ENCODE measurements around the gene INVS.
"Not testable (repeated sequence)": the region's sequence is repeated elsewhere in the genome, so short reads cannot be mapped to it uniquely, and the experiment has no call there.

INVS gene

DNA sequence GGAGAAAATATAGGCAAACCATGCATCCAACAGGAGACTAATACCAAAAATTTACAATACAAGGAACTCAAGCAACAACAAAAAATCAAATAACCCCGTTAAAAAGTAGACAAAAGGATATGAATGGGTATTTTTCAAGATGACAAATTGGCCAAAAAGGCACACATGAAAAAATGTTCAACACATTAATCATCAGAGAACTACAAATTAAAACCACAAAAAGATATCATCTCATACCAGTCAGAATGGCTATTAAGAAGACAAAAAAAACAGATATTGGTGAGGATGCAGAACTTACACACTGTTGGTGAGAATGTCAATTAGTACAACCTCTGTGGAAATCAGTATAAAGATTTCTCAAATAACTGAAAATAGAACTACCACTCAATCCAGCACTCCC lies 218.7 kb downstream of the INVS start:
- H3K9me3 ChIP-seq (ENCODE audit: control insufficient read depth, low read length): no peaks in the 10 kb centered on the region
- TF ChIP-seq, protein P1, sequence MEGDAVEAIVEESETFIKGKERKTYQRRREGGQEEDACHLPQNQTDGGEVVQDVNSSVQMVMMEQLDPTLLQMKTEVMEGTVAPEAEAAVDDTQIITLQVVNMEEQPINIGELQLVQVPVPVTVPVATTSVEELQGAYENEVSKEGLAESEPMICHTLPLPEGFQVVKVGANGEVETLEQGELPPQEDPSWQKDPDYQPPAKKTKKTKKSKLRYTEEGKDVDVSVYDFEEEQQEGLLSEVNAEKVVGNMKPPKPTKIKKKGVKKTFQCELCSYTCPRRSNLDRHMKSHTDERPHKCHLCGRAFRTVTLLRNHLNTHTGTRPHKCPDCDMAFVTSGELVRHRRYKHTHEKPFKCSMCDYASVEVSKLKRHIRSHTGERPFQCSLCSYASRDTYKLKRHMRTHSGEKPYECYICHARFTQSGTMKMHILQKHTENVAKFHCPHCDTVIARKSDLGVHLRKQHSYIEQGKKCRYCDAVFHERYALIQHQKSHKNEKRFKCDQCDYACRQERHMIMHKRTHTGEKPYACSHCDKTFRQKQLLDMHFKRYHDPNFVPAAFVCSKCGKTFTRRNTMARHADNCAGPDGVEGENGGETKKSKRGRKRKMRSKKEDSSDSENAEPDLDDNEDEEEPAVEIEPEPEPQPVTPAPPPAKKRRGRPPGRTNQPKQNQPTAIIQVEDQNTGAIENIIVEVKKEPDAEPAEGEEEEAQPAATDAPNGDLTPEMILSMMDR (IDR thresholded peaks at IDR 0.05): no peak
- no peak overlapping the region for H3K4me3 ChIP-seq (ENCODE audit: low read depth, low read length)
- H2AFZ ChIP-seq: no peak overlapping the region
- no peaks in the 10 kb centered on the region for H3K4me1 ChIP-seq
- H3K9ac ChIP-seq: no peak overlapping the region
- H3K27me3 ChIP-seq (ENCODE audit: control insufficient read depth, insufficient read depth, low read length): no peaks in the 10 kb centered on the region
- H3K79me2 ChIP-seq: no peaks in the 10 kb centered on the region
- no peak overlapping the region for H3K4me2 ChIP-seq (ENCODE audit: low read length)
- H3K36me3 ChIP-seq (ENCODE audit: control insufficient read depth, insufficient read depth, low read length): no peaks in the 10 kb centered on the region
- H3K27ac ChIP-seq: no peak overlapping the region

DNA sequence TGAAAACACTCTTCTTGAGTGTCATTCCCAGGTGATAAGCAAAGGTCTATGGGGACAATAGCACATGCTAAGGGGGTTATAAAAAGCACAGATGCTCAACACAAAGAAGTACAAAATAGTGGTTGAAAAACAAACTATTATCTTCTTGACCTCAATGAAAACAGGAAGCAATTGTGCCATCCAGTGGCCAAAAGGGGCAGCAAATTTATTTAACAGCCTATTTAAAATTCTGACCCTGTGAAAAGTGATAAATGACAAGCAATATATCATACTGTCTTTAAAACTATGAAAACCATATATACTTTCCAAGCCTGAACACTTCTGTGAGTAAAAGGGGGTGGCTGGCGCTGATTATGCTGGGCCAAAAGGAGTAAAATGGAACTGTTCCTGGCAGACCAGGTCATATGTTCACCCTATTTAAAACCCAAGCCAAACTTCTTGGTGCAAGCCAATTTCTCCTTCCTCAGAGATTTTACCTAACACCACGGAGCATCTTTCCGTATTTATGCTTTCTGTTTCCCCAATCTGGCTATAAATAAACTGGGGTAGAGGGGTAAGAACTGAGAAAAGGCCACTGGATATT lies 224.0 kb downstream of the INVS start:
- no peaks in the 10 kb centered on the region for H3K79me2 ChIP-seq
- H3K4me1 ChIP-seq: no peaks in the 10 kb centered on the region
- no peaks in the 10 kb centered on the region for H3K9me3 ChIP-seq (ENCODE audit: control insufficient read depth, low read length)
- no peak overlapping the region for H3K4me3 ChIP-seq (ENCODE audit: low read depth, low read length)
- no peaks in the 10 kb centered on the region for H3K27me3 ChIP-seq (ENCODE audit: control insufficient read depth, insufficient read depth, low read length)
- TF ChIP-seq, protein P1 (IDR thresholded peaks at IDR 0.05): peak; percentile 52
- no peak overlapping the region for H3K27ac ChIP-seq
- H3K36me3 ChIP-seq (ENCODE audit: control insufficient read depth, insufficient read depth, low read length): no peaks in the 10 kb centered on the region
- H3K4me2 ChIP-seq (ENCODE audit: low read length): no peak overlapping the region
- H3K9ac ChIP-seq: no peak overlapping the region
- H2AFZ ChIP-seq: no peak overlapping the region

DNA sequence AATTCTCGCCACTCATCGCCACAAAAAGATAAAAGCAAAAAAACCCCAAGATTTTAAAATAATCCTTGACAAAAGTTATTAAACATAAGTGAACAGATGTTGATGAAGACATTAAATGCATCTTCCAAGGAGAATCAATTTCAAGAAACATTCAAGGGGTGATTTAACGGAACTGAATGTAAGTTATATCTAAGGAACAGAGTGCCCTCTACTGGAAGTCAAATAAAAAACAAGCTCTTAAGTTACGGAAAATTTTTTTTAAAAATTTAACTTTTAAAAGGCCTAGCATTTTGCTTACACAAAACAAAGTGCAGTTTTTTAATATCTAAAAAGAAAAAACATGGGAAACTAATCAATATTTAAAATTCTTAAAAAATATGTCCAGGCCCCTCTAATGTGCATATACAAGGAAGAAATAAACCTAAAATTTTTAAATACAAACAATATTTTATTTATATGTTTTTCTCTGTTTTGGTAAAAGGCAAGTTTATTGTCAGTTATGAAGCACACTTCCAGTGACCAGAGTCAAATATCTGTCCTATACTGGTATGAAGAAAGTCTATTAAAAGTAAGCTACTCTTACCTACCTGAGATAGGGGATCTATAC lies 225.7 kb downstream of the INVS start:
- Histone ChIP-seq H3K27ac (no peak overlapping the region), H3K27me3 (ENCODE audit: control insufficient read depth, insufficient read depth, low read length) (no peaks in the 10 kb centered on the region), H3K9ac (no peak overlapping the region), H2AFZ (no peak overlapping the region), H3K4me1 (no peaks in the 10 kb centered on the region), H3K79me2 (no peaks in the 10 kb centered on the region), H3K4me2 (ENCODE audit: low read length) (no peak overlapping the region), H3K9me3 (ENCODE audit: control insufficient read depth, low read length) (no peaks in the 10 kb centered on the region), H3K4me3 (ENCODE audit: low read depth, low read length) (no peak overlapping the region), H3K36me3 (ENCODE audit: control insufficient read depth, insufficient read depth, low read length) (no peaks in the 10 kb centered on the region)
- TF ChIP-seq, protein P1 (IDR thresholded peaks at IDR 0.05): peak; percentile 41

GRCh38 chr9:100338736-100339135 lies 239.7 kb downstream of the INVS start:
- H3K36me3 ChIP-seq (ENCODE audit: control insufficient read depth, insufficient read depth, low read length); H3K27me3 ChIP-seq (ENCODE audit: control insufficient read depth, insufficient read depth, low read length); H2AFZ ChIP-seq; H3K9ac ChIP-seq; H3K9me3 ChIP-seq (ENCODE audit: control insufficient read depth, low read length); H3K4me3 ChIP-seq (ENCODE audit: low read depth, low read length); H3K4me2 ChIP-seq (ENCODE audit: low read length); H3K4me1 ChIP-seq; H3K27ac ChIP-seq; H3K79me2 ChIP-seq: not testable (repeated sequence)

- Histone ChIP-seq H2AFZ (no peak overlapping the region), H3K4me1 (no peaks in the 10 kb centered on the region), H3K9me3 (ENCODE audit: control insufficient read depth, low read length) (no peaks in the 10 kb centered on the region), H3K36me3 (ENCODE audit: control insufficient read depth, insufficient read depth, low read length) (no peaks in the 10 kb centered on the region), H3K9ac (no peak overlapping the region), H3K27ac (no peak overlapping the region), H3K4me2 (ENCODE audit: low read length) (no peak overlapping the region), H3K79me2 (no peaks in the 10 kb centered on the region), H3K4me3 (ENCODE audit: low read depth, low read length) (no peak overlapping the region), H3K27me3 (ENCODE audit: control insufficient read depth, insufficient read depth, low read length) (no peaks in the 10 kb centered on the region)
- TF ChIP-seq, protein P1 (IDR thresholded peaks at IDR 0.05): no peak
These were observed 241.2 kb downstream of the INVS start for GRCh38 chr9:100340224-100340623.

Measured in parathyroid adenoma (tissue), 2 donors.